ENCODE results near the gene ASIC1.

Gene ASIC1

DNA sequence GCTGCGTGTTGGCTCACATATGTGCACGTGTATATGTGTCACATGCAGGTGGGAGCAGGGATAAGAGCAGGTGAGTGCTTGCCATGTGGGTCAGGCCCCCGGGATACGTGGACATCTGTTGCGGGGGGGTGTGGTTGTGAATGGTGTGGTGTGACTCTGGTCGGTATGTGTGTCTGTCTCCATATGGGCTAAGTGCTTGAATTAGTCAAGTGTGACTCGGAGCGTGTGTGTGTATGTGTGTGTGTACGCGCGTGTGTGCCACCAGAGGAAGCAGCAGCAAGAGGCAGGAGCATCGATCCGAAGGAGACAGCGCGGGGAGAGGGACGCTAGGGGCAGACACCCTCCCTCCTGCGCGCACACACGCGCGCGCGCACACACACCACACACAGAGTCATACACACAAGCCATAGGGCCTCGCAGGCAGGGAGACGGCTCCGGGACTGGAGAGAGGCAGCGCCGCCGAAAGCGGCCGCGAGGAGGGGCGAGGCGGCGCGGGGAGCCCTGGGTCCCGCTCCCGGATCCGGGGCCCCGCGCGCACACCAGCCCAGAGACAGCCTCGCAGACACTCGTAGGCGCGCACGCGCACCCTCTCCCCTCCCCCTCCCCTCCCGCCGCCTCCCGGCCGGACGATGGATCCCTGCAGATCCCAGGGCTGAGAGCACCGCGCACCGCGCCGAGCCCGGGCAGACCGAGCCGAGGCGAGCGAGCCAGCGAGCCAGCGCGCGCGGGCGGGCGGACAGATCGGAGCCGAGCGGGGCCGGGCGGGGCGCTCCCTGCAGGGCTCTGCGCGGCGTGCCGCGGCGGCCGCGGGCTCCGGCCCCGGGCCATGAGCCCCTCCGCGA, at the start of gene ASIC1:
ASIC1 (plus strand) TSS at position 597 of the 842 bp plus-strand sequence. CDS start 1,171 bp downstream, outside the sequence.
- peak within 1 kb of the TSS; percentile 60 for H3K4me3 ChIP-seq (replicated peaks; ENCODE audit: low read depth, low read length)
- TF ChIP-seq, protein P1, sequence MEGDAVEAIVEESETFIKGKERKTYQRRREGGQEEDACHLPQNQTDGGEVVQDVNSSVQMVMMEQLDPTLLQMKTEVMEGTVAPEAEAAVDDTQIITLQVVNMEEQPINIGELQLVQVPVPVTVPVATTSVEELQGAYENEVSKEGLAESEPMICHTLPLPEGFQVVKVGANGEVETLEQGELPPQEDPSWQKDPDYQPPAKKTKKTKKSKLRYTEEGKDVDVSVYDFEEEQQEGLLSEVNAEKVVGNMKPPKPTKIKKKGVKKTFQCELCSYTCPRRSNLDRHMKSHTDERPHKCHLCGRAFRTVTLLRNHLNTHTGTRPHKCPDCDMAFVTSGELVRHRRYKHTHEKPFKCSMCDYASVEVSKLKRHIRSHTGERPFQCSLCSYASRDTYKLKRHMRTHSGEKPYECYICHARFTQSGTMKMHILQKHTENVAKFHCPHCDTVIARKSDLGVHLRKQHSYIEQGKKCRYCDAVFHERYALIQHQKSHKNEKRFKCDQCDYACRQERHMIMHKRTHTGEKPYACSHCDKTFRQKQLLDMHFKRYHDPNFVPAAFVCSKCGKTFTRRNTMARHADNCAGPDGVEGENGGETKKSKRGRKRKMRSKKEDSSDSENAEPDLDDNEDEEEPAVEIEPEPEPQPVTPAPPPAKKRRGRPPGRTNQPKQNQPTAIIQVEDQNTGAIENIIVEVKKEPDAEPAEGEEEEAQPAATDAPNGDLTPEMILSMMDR (IDR thresholded peaks at IDR 0.05; ENCODE audit: low read length, missing control alignments): no peak
- peak; percentile 68 for DNase-seq (ENCODE audit: low read depth)

DNA sequence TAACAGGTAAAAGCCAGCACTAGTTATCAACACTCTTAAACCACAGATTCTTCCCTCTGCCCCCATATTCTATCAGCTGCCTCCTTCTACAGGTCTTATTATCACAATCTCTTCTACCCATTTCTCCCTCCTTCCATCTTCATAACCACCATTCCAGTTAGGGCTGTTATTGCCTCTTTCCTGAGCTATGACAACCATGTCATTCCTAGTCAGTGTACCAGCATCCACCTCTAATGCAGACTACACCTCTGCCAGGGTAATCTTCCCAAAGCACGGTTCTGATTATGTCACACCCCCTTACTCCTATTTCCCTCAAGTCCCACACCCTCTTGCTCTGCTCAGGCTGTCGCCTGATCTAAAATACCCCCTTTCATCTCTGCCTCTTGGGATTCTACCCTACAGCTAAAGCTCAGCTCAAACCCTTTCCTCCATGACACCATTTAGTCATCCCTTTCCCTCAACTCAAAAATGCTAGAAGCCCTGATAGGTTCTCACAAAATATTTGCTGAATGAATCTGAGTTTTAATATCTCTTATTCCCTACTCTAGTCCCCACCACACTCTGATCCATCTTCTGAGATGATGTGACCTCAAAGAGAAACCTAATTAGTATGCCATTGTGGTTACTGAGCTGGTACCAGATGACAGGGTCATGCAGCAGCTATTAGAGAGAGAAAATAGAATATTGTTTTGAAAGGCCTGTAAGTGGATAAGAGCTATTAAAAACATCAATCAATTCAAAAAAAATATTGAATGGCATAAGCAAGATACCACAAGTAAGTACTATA, 43.8 kb upstream of the ASIC1 start:
- DNase-seq (ENCODE audit: low read depth): no peak
- H3K4me3 ChIP-seq (replicated peaks; ENCODE audit: low read depth, low read length): no peak overlapping the region
- TF ChIP-seq, protein P1 (IDR thresholded peaks at IDR 0.05; ENCODE audit: low read length, missing control alignments): no peak

DNA sequence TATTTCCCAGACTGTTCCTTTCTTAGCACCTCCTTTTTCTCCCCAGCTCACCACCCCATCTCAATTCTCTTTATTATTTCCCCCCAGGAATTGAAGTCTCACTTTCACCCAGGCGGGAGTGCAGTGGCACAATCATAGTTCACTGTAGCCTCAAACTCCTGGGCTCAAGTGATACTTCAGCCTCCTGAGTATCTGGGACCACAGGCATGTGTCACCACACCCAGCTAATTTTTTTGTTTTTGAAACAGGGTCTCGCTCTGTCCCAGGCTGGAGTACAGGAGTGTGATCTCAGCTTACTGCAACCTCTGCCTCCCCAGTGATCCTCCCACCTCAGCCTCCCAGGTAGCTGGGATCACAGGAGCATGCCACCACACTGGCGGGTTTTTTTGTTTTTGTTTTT, 43.1 kb upstream of the ASIC1 start:
- DNase-seq (ENCODE audit: low read depth): no peak
- H3K4me3 ChIP-seq (replicated peaks; ENCODE audit: low read depth, low read length): no peak overlapping the region
- TF ChIP-seq, protein P1 (IDR thresholded peaks at IDR 0.05; ENCODE audit: low read length, missing control alignments): no peak

DNA sequence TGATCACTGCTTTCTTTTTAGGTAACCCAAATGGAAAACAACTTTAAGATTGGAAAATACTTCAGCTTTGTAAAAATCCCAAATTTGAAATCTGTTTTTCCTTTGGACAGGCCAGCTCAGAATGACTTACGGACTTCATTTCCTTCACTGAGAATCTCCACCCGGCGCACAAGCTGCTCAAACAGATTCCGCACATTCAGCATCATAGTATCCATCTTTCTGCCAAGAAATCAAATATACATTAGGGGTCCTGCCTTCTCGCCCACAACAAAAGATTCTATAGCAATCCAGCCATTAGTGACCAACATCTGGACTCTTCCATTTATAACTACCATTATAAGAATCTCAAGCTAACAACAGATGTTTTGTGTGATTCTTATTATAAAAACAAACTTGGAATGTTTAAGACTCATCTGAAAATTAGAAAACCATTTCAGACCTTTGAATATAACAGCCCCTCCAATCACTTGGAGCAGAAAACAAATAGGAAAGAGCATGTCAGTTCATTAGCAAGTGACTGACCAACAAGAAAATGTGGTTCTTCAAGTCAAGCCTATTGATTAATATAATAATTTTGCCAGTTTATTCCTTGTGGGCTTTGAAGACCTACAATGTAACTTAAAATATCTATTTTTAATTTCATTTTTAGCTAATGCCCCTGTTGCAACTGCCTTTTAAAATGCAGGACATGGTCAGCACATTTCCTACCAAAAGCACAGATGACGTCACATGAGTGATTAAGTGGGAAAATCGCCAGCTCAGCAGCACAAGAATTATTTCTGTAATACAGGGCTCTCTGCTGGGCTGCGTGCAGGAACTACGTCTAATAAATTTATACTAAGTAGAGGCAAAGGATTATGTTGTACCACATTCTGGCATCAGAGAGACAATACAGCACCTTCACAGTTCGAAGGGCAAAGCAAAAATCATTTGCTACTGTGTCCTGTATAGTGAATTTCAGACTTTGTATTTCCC, 40.6 kb upstream of the ASIC1 start:
- peak; percentile 97 for DNase-seq (ENCODE audit: low read depth)
- TF ChIP-seq, protein P1 (IDR thresholded peaks at IDR 0.05; ENCODE audit: low read length, missing control alignments): no peak
- H3K4me3 ChIP-seq (replicated peaks; ENCODE audit: low read depth, low read length): peak overlapping the region; percentile 18

DNA sequence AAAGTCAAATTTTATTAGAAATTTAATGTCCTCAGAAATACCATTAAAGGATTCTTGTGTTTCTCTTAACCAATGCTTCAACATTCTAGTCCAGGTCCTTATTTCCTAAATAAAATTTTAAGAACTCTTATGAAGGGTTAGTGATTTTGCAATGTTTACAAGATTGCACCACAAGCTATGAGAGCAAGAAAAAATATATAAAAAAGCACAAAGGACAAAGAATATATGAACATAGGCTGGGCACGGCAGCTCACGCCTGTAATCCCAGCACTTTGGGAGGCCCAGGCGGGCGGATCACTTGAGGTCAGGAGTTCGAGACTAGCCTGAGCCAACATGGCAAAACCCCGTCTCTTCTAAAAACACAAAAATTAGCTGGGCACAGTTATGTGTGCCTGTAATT, 39.8 kb upstream of the ASIC1 start:
- peak; percentile 78 for DNase-seq (ENCODE audit: low read depth)
- no peak overlapping the region for H3K4me3 ChIP-seq (replicated peaks; ENCODE audit: low read depth, low read length)
- TF ChIP-seq, protein P1 (IDR thresholded peaks at IDR 0.05; ENCODE audit: low read length, missing control alignments): no peak

DNA sequence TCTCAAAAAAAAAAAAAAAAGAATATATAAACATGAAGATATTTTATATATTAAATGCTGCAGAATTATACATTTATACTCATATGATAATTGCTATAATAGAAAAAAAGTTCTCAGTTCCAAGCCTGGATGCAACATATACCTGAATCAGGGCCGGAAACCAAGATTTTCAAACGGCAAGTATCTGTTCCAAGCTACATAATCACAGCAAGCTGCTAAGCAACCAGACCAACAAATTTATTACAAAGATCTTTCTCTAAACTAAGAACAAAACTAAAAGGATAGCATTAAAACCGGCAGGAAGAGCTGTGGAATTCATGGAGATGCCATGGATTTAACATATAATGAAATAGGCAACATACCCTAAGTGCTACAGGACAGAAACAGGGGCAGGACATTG, 39.2 kb upstream of the ASIC1 start:
- no peak overlapping the region for H3K4me3 ChIP-seq (replicated peaks; ENCODE audit: low read depth, low read length)

More for the DNA sequence above, 39.2 kb upstream of the ASIC1 start:
- DNase-seq (ENCODE audit: low read depth): peak; percentile 22
- TF ChIP-seq, protein P1 (IDR thresholded peaks at IDR 0.05; ENCODE audit: low read length, missing control alignments): no peak
